HepG2 (cell line): ENCODE data around the gene TXNL4B. TPM values are rescaled to one million over a fixed set of nuclear protein-coding genes. Genes with fewer than 3 reads are reported as not detected.
A peak's percentile ranks its signal among the peaks of the same experiment; 100 is the strongest.

ENCODE experiments used
- ARNT2 ChIP-seq: sonication (generic); formaldehyde crosslinking; IDR thresholded peaks from 2 replicates; pipeline ENCODE4 v1.8.0; 2022; ENCODE audit warnings: mild to moderate bottlenecking, low read depth, missing genetic modification reagents, moderate library complexity
- BCL3 ChIP-seq: sonication (generic); formaldehyde crosslinking; IDR thresholded peaks from 2 replicates; pipeline ENCODE4 v1.5.1; 2020; ENCODE audit warnings: mild to moderate bottlenecking, missing genetic modification reagents, moderate library complexity
- FUBP1 ChIP-seq: sonication (generic); formaldehyde crosslinking; IDR thresholded peaks from 2 replicates; pipeline ENCODE4 v1.5.1; 2020; ENCODE audit warnings: missing genetic modification reagents, mild to moderate bottlenecking, borderline replicate concordance
- GTF2F1 ChIP-seq: fragments of 150-350 bp; IDR thresholded peaks from 2 replicates; pipeline ENCODE4 v1.6.1; 2014; ENCODE audit warnings: low read length
- MAF1 ChIP-seq: sonication (generic); formaldehyde crosslinking; IDR thresholded peaks from 2 replicates; pipeline ENCODE4 v1.5.0; 2020; ENCODE audit warnings: missing genetic modification reagents, borderline replicate concordance
- MEIS1 ChIP-seq: sonication (generic); formaldehyde crosslinking; IDR thresholded peaks from 2 replicates; pipeline ENCODE4 v1.9.0; 2021; ENCODE audit warnings: mild to moderate bottlenecking, missing genetic modification reagents, moderate library complexity, borderline replicate concordance
- NFE2 ChIP-seq: sonication (generic); formaldehyde crosslinking; IDR thresholded peaks from 2 replicates; pipeline ENCODE4 v1.4.0; 2020; ENCODE audit warnings: missing genetic modification reagents
- NPAS2 ChIP-seq: sonication (generic); formaldehyde crosslinking; IDR thresholded peaks from 2 replicates; pipeline ENCODE4 v1.8.0; 2022; ENCODE audit warnings: mild to moderate bottlenecking, missing genetic modification reagents, borderline replicate concordance
- PBX2 ChIP-seq: IDR thresholded peaks from 2 replicates; pipeline ENCODE4 v1.6.1; 2016; ENCODE audit warnings: control low read depth
- TCF12 ChIP-seq, 2 experiments: fragments of 450-650 bp in 1 of 2; sonication (generic) in 1 of 2; formaldehyde crosslinking in 1 of 2; IDR thresholded peaks; 2 replicates each; pipeline versions ENCODE4 v1.6.1 to v1.8.0; 2017 to 2022; ENCODE audit warnings: antibody characterized with exemption in 1 of 2, mild to moderate bottlenecking in 1 of 2, missing genetic modification reagents in 1 of 2, moderate library complexity in 1 of 2
- TFE3 ChIP-seq: IDR thresholded peaks from 2 replicates; pipeline ENCODE4 v1.6.1; 2016
- THAP8 ChIP-seq: sonication (generic); formaldehyde crosslinking; IDR thresholded peaks from 2 replicates; pipeline ENCODE4 v1.5.1; 2020; ENCODE audit warnings: missing genetic modification reagents, mild to moderate bottlenecking, borderline replicate concordance
- YEATS2 ChIP-seq: sonication (generic); formaldehyde crosslinking; IDR thresholded peaks from 2 replicates; pipeline ENCODE4 v1.4.0; 2020; ENCODE audit warnings: missing genetic modification reagents, borderline replicate concordance
- ZFAT ChIP-seq: sonication (generic); formaldehyde crosslinking; conservative IDR thresholded peaks from 2 replicates; pipeline ENCODE4 v1.8.1; 2023; ENCODE audit warnings: missing genetic modification reagents, inconsistent platforms
- ZNF484 ChIP-seq: sonication (generic); formaldehyde crosslinking; IDR thresholded peaks from 2 replicates; pipeline ENCODE4 v1.5.1; 2020; ENCODE audit warnings: mild to moderate bottlenecking, low read depth, missing genetic modification reagents, borderline replicate concordance
- ZSCAN5A ChIP-seq: sonication (generic); formaldehyde crosslinking; IDR thresholded peaks from 2 replicates; pipeline ENCODE4 v1.8.0; 2022; ENCODE audit warnings: mild to moderate bottlenecking, missing genetic modification reagents, borderline replicate concordance
- polyA plus RNA-seq, 8 experiments: library from polyadenylated mRNA; depleted of rRNA in 3 of 8; stranded (reverse) in 7 of 8; unstranded in 1 of 8; fragments of >200 nt; fragmentation: Illumina TruSeq in 4 of 8; extraction: Trizol in 4 of 8; gene quantifications; 2 replicates each; pipeline versions ENCODE4 v1.2.1 to v1.2.3, GENCODE V29; 2011 to 2016; ENCODE audit warnings: low read depth in 4 of 8, missing spikeins in 1 of 8, mixed read lengths in 1 of 8; ENCODE audit not compliant: insufficient read depth in 1 of 8
- total RNA-seq, 5 experiments: library from RNA; depleted of rRNA; stranded (reverse); fragments of >200 nt; fragmentation: Illumina TruSeq; extraction: Trizol; gene quantifications; 2 replicates each; pipeline ENCODE4 v1.2.3, GENCODE V29; 2016; ENCODE audit warnings: low read depth in 1 of 5

TXNL4B gene
- total and polyA plus RNA-seq, 2 of the 13 experiments (the other 11 are each of a cell fraction or from before 2014, with no cell fraction given): 17.4 to 18.3 TPM

GRCh38 chr16:72092832-72093447 is 480 bp downstream of the TXNL4B start (continued):
- TF ChIP-seq ARNT2 (CRISPR knock-in tag) (no peak), ZSCAN5A (CRISPR knock-in tag) (no peak), FUBP1 (CRISPR knock-in tag) (no peak), BCL3 (no peak), TCF12 (IDR thresholded peaks at IDR 0.05) (no peak), TCF12 (CRISPR knock-in tag; IDR thresholded peaks at IDR 0.05) (no peak), YEATS2 (CRISPR knock-in tag) (no peak), MAF1 (CRISPR knock-in tag) (no peak), MEIS1 (CRISPR knock-in tag) (peak; percentile 81), NFE2 (CRISPR knock-in tag) (no peak), PBX2 (CRISPR knock-in tag) (peak; percentile 62; the same call in 1 of the 2 replicates), GTF2F1 (no peak), ZNF484 (no peak), ZFAT (CRISPR knock-in tag) (no peak), THAP8 (CRISPR knock-in tag) (no peak), NPAS2 (CRISPR knock-in tag) (no peak), TFE3 (CRISPR knock-in tag) (no peak)
